Upper lobe of left lung (tissue), 6 donors: ENCODE data around the gene PI16. TPM values are rescaled to one million over a fixed set of nuclear protein-coding genes. Genes with fewer than 3 reads are reported as not detected.

Experiments
- ATAC-seq, 2 donors: fragments of 200-7000 bp; cut with Tn5 transposase; one replicate each; pipeline ENCODE4 v1.9.1; 2022; ENCODE audit warnings: mild to moderate bottlenecking in 2 of 2, moderate library complexity in 2 of 2; ENCODE audit not compliant: low FRiP score in 2 of 2
- DNase-seq, 2 donors: peaks; one replicate each; pipeline ENCODE4 v3.0.0-alpha.2; 2019 to 2020
- H3K27ac ChIP-seq, 4 donors: fragments of 200-600 bp; sonication (generic); one replicate each; pipeline ENCODE4 v1.5.1; 2016 to 2019
- H3K27me3 ChIP-seq, 4 donors: fragments of 200-600 bp; sonication (generic); one replicate each; pipeline ENCODE4 v1.5.1; 2017 to 2019
- H3K36me3 ChIP-seq, 4 donors: fragments of 200-600 bp; sonication (generic); one replicate each; pipeline ENCODE4 v1.5.1; 2016 to 2019
- H3K4me1 ChIP-seq, 4 donors: fragments of 200-600 bp; sonication (generic); one replicate each; pipeline ENCODE4 v1.5.1; 2018 to 2019
- H3K4me3 ChIP-seq, 4 donors: fragments of 200-600 bp; sonication (generic); one replicate each; pipeline ENCODE4 v1.5.1; 2017 to 2019; ENCODE audit warnings: mild to moderate bottlenecking in 2 of 4, moderate library complexity in 1 of 4
- H3K9me3 ChIP-seq, 4 donors: fragments of 200-600 bp; sonication (generic); one replicate each; pipeline ENCODE4 v1.5.1; 2018 to 2019
- EP300 ChIP-seq, 4 donors: sonication (generic); formaldehyde crosslinking; IDR thresholded peaks; one replicate each; pipeline ENCODE4 v1.5.1; 2017; ENCODE audit warnings: antibody characterized with exemption in 4 of 4, control low read depth in 2 of 4
- POLR2A ChIP-seq, 4 donors: fragments of 450-650 bp; IDR thresholded peaks; one replicate each; pipeline ENCODE4 v1.5.1; 2016 to 2017; ENCODE audit warnings: antibody characterized with exemption in 4 of 4, mild to moderate bottlenecking in 2 of 4
- POLR2AphosphoS5 ChIP-seq, 2 donors: sonication (generic); formaldehyde crosslinking; IDR thresholded peaks; one replicate each; pipeline ENCODE4 v1.5.1; 2017; ENCODE audit warnings: antibody characterized with exemption in 2 of 2
- WGBS, 2 donors: methylation state at CpG; one replicate each; pipeline ENCODE4 v1.1.5; 2017 to 2018; 5-methylcytosine and 5-hydroxymethylcytosine counted together
- total RNA-seq, 6 donors: library from RNA; depleted of rRNA in 4 of 6; stranded (reverse); fragments of >200 nt in 4 of 6; gene quantifications; one replicate each; pipeline versions ENCODE4 v1.1.0 to v1.2.1, GENCODE V29; 2016 to 2021
- TF ChIP-seq, protein P1 (sequence below), 6 experiments: fragments of 450-650 bp in 4 of 6; fragments of 200-600 bp in 2 of 6; sonication (generic) in 2 of 6; IDR thresholded peaks; one replicate each; pipeline ENCODE4 v1.5.1; 2016 to 2019; ENCODE audit warnings: antibody characterized with exemption in 6 of 6
- donor health status: DM: no; HTN: no; CAD: no; lungs with moderate emphysema.
- donor health status: DM: no; HTN: yes; CAD: no; lungs with severe emphysema.

The PI16 gene
- total RNA-seq, 6 donors from 2014 or later, result 0.44 to 78.9 (median 4.7) TPM; not detected in 1

DNA sequence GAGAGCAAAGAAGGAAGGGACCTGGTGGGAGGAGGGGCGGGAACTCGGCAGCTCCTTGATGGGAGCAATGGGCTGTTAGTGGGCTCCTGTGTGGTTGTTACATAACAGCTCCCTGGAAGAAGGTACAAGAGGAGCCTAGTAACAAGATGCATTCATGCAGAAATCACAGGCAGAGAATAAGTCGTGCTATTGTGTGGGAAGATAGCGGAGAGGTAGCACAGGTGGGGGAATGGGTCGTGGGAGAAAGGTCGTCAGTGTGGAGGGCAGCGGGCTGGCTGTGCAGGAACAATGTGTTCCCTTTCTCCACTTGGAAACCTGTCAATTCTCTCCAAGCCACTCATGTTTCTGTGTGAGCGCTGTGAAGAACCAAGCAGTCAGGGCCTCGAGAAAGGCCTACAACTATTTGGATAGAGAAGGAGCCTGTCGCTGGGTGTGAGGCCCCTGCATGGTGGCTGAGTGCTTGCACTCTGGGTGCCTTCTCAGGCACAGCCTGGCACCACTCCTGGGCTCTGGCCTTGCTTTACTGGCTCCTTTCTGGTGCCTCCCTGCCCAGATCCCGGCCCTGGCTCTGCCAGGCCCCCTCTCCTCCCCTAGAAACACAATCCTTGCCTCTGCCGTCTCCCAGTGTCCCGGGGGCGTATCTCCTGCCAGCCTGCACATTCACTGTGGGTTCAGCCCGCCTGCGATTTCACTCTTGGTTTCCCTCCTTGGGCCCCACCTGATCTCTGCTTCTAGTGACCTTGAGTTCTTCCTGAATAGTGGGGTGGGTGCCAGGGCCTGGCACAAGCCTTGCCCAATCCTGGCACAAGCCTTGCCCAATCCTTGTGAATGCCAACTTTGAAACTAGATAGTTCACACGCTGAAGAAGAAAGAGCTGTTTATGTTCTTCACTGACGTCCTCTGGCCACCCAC lies 43.5 kb downstream of the PI16 start:
- H3K36me3 ChIP-seq, result no peaks in the 10 kb centered on the region
- DNase-seq, result peak in 1 of 2 donors; percentile 47

DNA sequence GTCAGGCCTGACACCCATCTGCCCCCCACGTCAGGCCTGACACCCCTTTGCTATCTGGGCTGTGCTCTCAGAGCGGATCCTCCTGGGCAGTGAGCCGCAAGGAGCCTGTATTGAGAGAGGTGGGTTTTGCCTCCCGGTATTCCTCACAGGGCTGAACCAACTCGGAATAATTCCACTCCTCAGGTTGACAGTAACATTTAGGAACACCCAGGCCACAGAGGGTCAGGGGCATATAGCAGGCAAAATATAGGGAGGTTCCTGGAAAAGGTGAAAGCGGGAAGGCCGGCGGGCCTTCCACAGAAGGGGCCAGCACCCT lies 44.1 kb downstream of the PI16 start:
- no peak for ATAC-seq
- WGBS, 2 donors, result 79 to 87% methylated on average over 7 to 8 of the region's 8 CpGs
- Histone ChIP-seq H3K9me3 (no peaks in the 10 kb centered on the region), H3K36me3 (no peaks in the 10 kb centered on the region), H3K4me3 (no peak overlapping the region), H3K27ac (peak overlapping the region; percentile 74 to 83 (median 80)), H3K27me3 (no peaks in the 10 kb centered on the region), H3K4me1 (peaks cover 0 to 12% (median 7%) of the 10 kb centered on the region in 4 donors)
- no peak for TF ChIP-seq POLR2AphosphoS5 (IDR thresholded peaks at IDR 0.05)
- TF ChIP-seq POLR2A (IDR thresholded peaks at IDR 0.05), result no peak
- no peak for TF ChIP-seq EP300 (IDR thresholded peaks at IDR 0.05)
- TF ChIP-seq, protein P1, sequence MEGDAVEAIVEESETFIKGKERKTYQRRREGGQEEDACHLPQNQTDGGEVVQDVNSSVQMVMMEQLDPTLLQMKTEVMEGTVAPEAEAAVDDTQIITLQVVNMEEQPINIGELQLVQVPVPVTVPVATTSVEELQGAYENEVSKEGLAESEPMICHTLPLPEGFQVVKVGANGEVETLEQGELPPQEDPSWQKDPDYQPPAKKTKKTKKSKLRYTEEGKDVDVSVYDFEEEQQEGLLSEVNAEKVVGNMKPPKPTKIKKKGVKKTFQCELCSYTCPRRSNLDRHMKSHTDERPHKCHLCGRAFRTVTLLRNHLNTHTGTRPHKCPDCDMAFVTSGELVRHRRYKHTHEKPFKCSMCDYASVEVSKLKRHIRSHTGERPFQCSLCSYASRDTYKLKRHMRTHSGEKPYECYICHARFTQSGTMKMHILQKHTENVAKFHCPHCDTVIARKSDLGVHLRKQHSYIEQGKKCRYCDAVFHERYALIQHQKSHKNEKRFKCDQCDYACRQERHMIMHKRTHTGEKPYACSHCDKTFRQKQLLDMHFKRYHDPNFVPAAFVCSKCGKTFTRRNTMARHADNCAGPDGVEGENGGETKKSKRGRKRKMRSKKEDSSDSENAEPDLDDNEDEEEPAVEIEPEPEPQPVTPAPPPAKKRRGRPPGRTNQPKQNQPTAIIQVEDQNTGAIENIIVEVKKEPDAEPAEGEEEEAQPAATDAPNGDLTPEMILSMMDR (IDR thresholded peaks at IDR 0.05), result no peak
- no peak for DNase-seq

More for the DNA sequence above, 43.5 kb downstream of the PI16 start:
- peak; percentile 25 to 70 for ATAC-seq
- Histone ChIP-seq H3K4me3 (no peak overlapping the region), H3K27ac (peak overlapping the region; percentile 74 to 83 (median 80)), H3K4me1 (peaks cover 0 to 12% (median 7%) of the 10 kb centered on the region in 4 donors), H3K27me3 (no peaks in the 10 kb centered on the region), H3K9me3 (no peaks in the 10 kb centered on the region)
- WGBS, 2 donors, result 65 to 66% methylated on average over 17 to 18 of the region's 18 CpGs
- TF ChIP-seq POLR2AphosphoS5 (IDR thresholded peaks at IDR 0.05), result peak in 1 of 2 donors; percentile 5
- TF ChIP-seq, protein P1 (IDR thresholded peaks at IDR 0.05), result no peak

DNA sequence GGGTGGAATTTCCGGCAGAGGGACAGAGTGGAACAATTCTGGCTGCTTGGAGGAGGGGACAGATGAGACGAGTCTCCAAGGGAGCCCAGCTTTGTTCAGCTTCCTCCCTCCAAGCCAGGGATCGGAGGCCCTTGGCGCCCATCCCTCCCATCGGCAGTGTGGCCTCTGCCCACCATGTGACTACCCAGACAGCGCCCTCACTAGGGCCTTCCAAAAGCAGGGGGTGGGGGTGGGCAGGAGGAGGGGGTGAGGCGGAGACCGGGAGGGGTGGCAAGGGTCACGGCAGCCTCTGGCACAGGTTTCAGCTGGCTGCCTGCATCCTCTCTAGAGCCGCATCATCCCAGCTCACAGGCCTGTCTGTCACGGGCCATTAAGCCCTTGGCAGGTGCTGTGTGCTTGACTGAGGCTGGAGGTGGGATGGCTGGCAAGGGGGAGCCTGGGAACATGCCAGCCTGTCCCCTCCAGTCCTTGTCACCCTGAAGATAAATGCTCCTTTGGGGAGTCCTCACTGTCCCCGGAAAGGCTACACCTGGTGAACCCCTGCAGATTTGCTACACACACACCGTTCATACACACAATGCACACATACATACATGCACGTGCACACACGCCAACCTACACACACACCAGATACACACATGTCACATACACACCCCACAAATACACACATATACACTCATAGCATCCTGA lies 44.7 kb downstream of the PI16 start:
- H3K27me3 ChIP-seq, result no peaks in the 10 kb centered on the region
- H3K27ac ChIP-seq, result peak overlapping the region; percentile 74 to 83 (median 80)
- no peak for DNase-seq
- no peak overlapping the region for H3K4me3 ChIP-seq
- H3K36me3 ChIP-seq, result no peaks in the 10 kb centered on the region
- H3K4me1 ChIP-seq, result peaks cover 0 to 12% (median 7%) of the 10 kb centered on the region in 4 donors
- 86 to 90% methylated on average over 10 to 11 of the region's 15 CpGs for WGBS, 2 donors
- ATAC-seq, result no peak
- TF ChIP-seq EP300 (IDR thresholded peaks at IDR 0.05) (no peak), POLR2A (IDR thresholded peaks at IDR 0.05) (no peak), POLR2AphosphoS5 (IDR thresholded peaks at IDR 0.05) (no peak)
- TF ChIP-seq, protein P1 (IDR thresholded peaks at IDR 0.05), result no peak
- no peaks in the 10 kb centered on the region for H3K9me3 ChIP-seq

DNA sequence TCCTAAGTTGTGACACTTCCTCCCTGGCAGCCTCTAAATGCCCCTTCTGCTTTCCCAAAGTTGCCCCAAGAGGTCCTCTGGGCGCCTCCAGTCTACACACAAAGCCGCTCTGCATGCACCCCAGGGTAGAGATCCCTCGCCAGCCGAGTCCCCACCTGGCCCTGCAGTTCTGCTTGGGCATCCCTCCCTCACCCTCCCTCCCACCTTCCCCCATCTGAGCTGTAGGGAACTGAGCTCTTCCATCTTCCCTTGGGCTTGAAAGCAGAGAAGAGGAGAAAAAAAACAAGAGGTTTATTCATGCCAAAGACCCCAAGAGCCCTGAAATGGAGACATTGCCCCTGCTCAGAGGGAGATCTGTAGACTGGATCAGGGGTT lies 45.2 kb downstream of the PI16 start:
- H3K4me3 ChIP-seq, result no peak overlapping the region
- WGBS, 2 donors, result 74 to 95% methylated on average over 4 of the region's 4 CpGs
- H3K27ac ChIP-seq, result no peak overlapping the region
- H3K4me1 ChIP-seq, result peaks cover 0 to 12% (median 7%) of the 10 kb centered on the region in 4 donors
- TF ChIP-seq, protein P1 (IDR thresholded peaks at IDR 0.05), result no peak
- TF ChIP-seq EP300 (IDR thresholded peaks at IDR 0.05) (no peak), POLR2AphosphoS5 (IDR thresholded peaks at IDR 0.05) (no peak), POLR2A (IDR thresholded peaks at IDR 0.05) (no peak)
- DNase-seq (no peak), ATAC-seq (no peak)
- H3K9me3 ChIP-seq, result no peaks in the 10 kb centered on the region
- no peaks in the 10 kb centered on the region for H3K36me3 ChIP-seq
- H3K27me3 ChIP-seq, result no peaks in the 10 kb centered on the region
